ENCODE data around the gene NSUN4.
"Not testable (repeated sequence)": the region's sequence is repeated elsewhere in the genome, so short reads cannot be mapped to it uniquely, and the experiment has no call there.

DNA sequence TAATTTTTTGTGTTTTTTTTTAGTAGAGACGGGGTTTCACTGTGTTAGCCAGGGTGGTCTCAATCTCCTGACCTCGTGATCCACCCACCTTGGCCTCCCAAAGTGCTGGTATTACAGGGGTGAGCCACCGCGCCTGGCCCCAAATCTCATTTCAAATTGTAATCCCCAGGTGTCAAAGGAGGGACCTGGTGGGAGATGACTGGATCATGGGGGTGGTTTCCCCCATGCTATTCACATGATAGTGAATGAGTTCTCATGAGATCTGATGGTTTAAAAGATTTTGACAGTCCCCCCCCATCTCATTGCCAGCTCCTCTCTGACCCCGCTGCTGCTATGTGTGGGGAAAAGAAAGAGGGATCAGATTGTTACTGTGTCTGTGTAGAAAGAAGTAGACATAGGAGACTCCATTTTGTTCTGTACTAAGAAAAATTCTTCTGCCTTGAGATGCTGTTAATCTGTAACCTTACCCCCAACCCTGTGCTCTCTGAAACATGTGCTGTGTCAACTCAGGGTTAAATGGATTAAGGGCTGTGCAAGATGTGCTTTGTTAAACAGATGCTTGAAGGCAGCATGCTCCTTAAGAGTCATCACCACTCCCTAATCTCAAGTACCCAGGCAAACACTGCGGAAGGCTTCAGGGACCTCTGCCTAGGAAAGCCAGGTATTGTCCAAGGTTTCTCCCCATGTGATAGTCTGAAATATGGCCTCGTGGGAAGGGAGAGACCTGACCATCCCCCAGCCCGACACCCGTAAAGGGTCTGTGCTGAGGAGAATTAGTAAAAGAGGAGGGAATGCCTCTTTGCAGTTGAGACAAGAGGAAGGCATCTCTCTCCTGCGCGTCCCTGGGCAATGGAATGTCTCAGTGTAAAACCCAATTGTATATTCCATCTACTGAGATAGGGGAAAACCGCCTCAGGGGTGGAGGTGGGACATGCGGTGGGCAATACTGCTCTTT is 20.4 kb upstream of the NSUN4 start:
- not testable (repeated sequence) for TF ChIP-seq HDGF (IDR thresholded peaks at IDR 0.05); FOXK2 (IDR thresholded peaks at IDR 0.05); YY1 (IDR thresholded peaks at IDR 0.05; ENCODE audit: low read depth, low read length); RFX5 (IDR thresholded peaks at IDR 0.05; ENCODE audit: low read depth, low read length); FOS (IDR thresholded peaks at IDR 0.05; ENCODE audit: borderline replicate concordance, extremely low read depth, insufficient read length)
- TF ChIP-seq, protein P1, sequence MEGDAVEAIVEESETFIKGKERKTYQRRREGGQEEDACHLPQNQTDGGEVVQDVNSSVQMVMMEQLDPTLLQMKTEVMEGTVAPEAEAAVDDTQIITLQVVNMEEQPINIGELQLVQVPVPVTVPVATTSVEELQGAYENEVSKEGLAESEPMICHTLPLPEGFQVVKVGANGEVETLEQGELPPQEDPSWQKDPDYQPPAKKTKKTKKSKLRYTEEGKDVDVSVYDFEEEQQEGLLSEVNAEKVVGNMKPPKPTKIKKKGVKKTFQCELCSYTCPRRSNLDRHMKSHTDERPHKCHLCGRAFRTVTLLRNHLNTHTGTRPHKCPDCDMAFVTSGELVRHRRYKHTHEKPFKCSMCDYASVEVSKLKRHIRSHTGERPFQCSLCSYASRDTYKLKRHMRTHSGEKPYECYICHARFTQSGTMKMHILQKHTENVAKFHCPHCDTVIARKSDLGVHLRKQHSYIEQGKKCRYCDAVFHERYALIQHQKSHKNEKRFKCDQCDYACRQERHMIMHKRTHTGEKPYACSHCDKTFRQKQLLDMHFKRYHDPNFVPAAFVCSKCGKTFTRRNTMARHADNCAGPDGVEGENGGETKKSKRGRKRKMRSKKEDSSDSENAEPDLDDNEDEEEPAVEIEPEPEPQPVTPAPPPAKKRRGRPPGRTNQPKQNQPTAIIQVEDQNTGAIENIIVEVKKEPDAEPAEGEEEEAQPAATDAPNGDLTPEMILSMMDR (IDR thresholded peaks at IDR 0.05 in 2 of 3, conservative IDR thresholded peaks at IDR 0.05 in 1 of 3; ENCODE audit: control insufficient read depth in 2 of 3, extremely low read depth in 1 of 3, insufficient read depth in 1 of 3, low read depth in 3 of 3, low read length in 3 of 3): not testable (repeated sequence)
- TF ChIP-seq, protein P2, sequence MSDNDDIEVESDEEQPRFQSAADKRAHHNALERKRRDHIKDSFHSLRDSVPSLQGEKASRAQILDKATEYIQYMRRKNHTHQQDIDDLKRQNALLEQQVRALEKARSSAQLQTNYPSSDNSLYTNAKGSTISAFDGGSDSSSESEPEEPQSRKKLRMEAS (IDR thresholded peaks at IDR 0.05; ENCODE audit: low read depth, low read length): not testable (repeated sequence)
- TF ChIP-seq, protein P3, sequence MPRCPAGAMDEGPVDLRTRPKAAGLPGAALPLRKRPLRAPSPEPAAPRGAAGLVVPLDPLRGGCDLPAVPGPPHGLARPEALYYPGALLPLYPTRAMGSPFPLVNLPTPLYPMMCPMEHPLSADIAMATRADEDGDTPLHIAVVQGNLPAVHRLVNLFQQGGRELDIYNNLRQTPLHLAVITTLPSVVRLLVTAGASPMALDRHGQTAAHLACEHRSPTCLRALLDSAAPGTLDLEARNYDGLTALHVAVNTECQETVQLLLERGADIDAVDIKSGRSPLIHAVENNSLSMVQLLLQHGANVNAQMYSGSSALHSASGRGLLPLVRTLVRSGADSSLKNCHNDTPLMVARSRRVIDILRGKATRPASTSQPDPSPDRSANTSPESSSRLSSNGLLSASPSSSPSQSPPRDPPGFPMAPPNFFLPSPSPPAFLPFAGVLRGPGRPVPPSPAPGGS (IDR thresholded peaks at IDR 0.05; ENCODE audit: borderline replicate concordance, insufficient read depth, low read depth, low read length, poor library complexity, severe bottlenecking): not testable (repeated sequence)

Data from GM12878 (cell line).